A549 treated with dexamethasone at 1 μM for 4 hours (cell line): ENCODE measurements around the gene VTN. TPM values are rescaled to one million over a fixed set of nuclear protein-coding genes. Genes with fewer than 3 reads are reported as not detected.

Source experiments
- total RNA-seq: library from RNA; stranded (reverse); fragments of 200-300 nt; extraction: Qiagen RNA extraction; gene quantifications from 5 replicates; pipeline ENCODE4 v1.2.3, GENCODE V29; 2022

VTN gene, protein sequence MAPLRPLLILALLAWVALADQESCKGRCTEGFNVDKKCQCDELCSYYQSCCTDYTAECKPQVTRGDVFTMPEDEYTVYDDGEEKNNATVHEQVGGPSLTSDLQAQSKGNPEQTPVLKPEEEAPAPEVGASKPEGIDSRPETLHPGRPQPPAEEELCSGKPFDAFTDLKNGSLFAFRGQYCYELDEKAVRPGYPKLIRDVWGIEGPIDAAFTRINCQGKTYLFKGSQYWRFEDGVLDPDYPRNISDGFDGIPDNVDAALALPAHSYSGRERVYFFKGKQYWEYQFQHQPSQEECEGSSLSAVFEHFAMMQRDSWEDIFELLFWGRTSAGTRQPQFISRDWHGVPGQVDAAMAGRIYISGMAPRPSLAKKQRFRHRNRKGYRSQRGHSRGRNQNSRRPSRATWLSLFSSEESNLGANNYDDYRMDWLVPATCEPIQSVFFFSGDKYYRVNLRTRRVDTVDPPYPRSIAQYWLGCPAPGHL
- total RNA-seq, result 15.3 to 21.2 TPM (median 19.1 TPM) in 5 replicates

GRCh38 chr17:28370035-28370743 lies at the start of gene VTN:
TSS of gene VTN (minus strand) at chr17:28370307. CDS start at chr17:28370203, 104 bp downstream.

GRCh38 chr17:28405632-28406472 lies 35.7 kb upstream of the VTN start, which contains the start of gene SLC46A1:
TSS of gene SLC46A1 (minus strand) at chr17:28406212. CDS start at chr17:28406114, 98 bp downstream.

GRCh38 chr17:28371245-28372202 lies 1.4 kb upstream of the VTN start, which contains the start of gene SARM1:
TSS of gene SARM1 (plus strand) at chr17:28371694. CDS start at chr17:28372033, 339 bp downstream.

GRCh38 chr17:28364665-28365363 lies 5.3 kb downstream of the VTN start, which contains the start of gene SEBOX:
TSS of gene SEBOX (minus strand) at chr17:28365199. CDS start at chr17:28365151, 48 bp downstream.

DNA sequence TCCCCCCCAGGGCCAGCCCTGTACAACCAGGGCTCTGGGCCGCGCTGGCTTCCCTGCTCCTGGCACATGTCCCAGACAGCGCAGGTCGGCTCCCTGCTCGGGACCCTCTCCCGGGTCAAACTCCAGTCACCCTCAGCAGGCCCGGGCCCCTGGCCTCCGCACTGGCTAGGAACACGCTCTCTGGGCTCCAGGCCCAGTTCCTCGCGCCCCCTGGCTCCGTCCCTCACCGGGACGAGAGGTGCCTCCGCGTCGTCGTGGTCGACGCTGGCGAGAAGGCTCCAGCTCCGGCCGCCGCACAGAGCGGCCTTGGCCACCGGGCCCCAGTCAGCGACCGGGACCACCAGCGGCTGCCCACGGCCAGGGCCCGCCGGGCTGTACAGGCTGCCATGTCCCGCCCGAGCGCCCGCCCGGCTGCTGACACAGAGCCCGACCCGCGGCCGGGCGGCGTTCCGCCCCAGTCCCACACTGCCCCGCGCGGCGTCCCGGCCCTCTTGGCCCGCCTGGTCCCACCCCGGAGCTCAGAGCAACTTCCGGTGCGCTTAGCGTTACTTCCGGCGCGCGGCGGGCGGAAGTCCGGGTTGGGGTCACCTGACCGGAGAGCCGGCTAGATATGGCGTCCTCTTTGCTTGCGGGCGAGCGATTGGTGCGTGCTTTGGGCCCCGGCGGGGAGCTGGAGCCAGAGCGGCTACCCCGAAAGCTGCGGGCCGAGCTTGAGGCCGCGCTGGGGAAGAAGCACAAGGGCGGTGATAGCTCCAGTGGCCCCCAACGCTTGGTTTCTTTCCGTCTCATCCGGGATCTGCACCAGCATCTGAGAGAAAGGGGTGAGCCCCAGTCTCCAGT lies 12.8 kb downstream of the VTN start, which contains the start of gene POLDIP2:
Gene POLDIP2, minus strand, starts transcription at position 467 of the 840 bp plus-strand sequence. Its CDS starts 79 bp downstream, at position 388.

GRCh38 chr17:28335201-28335958 lies 34.7 kb downstream of the VTN start, which contains the start of the genes IFT20 and TNFAIP1:
TSS of gene IFT20 (minus strand) at chr17:28335472. CDS start at chr17:28331985, 3,487 bp downstream.
TSS of gene TNFAIP1 (plus strand) at chr17:28335761. CDS start at chr17:28339522, 3,761 bp downstream.

GRCh38 chr17:28318759-28319597 lies 51.1 kb downstream of the VTN start, which contains the start of gene TMEM97:
TSS of gene TMEM97 (plus strand) at chr17:28319200. CDS start at chr17:28319240, 40 bp downstream.

Other genes starting within 250 kb of the VTN start
- gene TMEM97, start 51.1 kb downstream of the VTN start, total RNA-seq, result 44.9 to 56.4 TPM (median 51.5 TPM) in 5 replicates
- gene IFT20, start 34.8 kb downstream of the VTN start, total RNA-seq, result 45.8 to 50.6 TPM (median 47.7 TPM) in 5 replicates
- gene TNFAIP1, start 34.5 kb downstream of the VTN start, total RNA-seq, result 40.3 to 55.6 TPM (median 51.0 TPM) in 5 replicates
- gene POLDIP2, start 12.8 kb downstream of the VTN start, total RNA-seq, result 144 to 174 TPM (median 169 TPM) in 5 replicates
- gene SEBOX, start 5.1 kb downstream of the VTN start, total RNA-seq, result not detected in 5 replicates
- gene SARM1, start 1.4 kb upstream of the VTN start, total RNA-seq, result 3.7 to 6.7 TPM (median 5.4 TPM) in 5 replicates
- gene SLC46A1, start 35.9 kb upstream of the VTN start, total RNA-seq, result 14.3 to 19.8 TPM (median 19.4 TPM) in 5 replicates
- gene SLC13A2, start 103.3 kb upstream of the VTN start, total RNA-seq, result 0.07 to 0.20 TPM (median 0.12 TPM) in 5 replicates
- 0.02 to 0.03 TPM (median 0.02 TPM) in 3 of 5 replicates, not detected in the others for gene FOXN1, start 136.0 kb upstream of the VTN start, total RNA-seq
- gene UNC119, start 182.3 kb upstream of the VTN start, total RNA-seq, result 21.9 to 31.8 TPM (median 29.0 TPM) in 5 replicates
- 54.1 to 65.1 TPM (median 60.5 TPM) in 5 replicates for gene PIGS, start 201.2 kb upstream of the VTN start, total RNA-seq
- 1.4 to 2.5 TPM (median 2.0 TPM) in 5 replicates for gene ALDOC, start 206.6 kb upstream of the VTN start, total RNA-seq
- gene SPAG5, start 228.7 kb upstream of the VTN start, total RNA-seq, result 64.8 to 73.8 TPM (median 69.0 TPM) in 5 replicates
- 1.8 to 5.6 TPM (median 4.3 TPM) in 5 replicates for gene RSKR, start 243.9 kb upstream of the VTN start, total RNA-seq